Stimulated activated CD4-positive, alpha-beta T cell treated with anti-CD3 and anti-CD28 coated beads, Interleukin-1b, Interleukin-23, amount 100 ng/mL, for 48 hours (primary cell): ENCODE data around the gene ELF3.
"Not testable (repeated sequence)": the region's sequence is repeated elsewhere in the genome, so short reads cannot be mapped to it uniquely, and the experiment has no call there.

ENCODE experiments used
- DNase-seq: peaks from one replicate; pipeline ENCODE4 v3.0.0-alpha.2; 2020

The ELF3 gene

GRCh38 chr1:202036595-202037387 lies 26.4 kb downstream of the ELF3 start:
- DNase-seq = no peak

GRCh38 chr1:202037706-202038296 lies 27.4 kb downstream of the ELF3 start:
- DNase-seq = no peak

- no peak for DNase-seq
These were observed 28.4 kb downstream of the ELF3 start for GRCh38 chr1:202038688-202039346.

- no peak for DNase-seq
These were observed 35.3 kb downstream of the ELF3 start for GRCh38 chr1:202045705-202046104.

- DNase-seq = no peak
These were observed 35.8 kb downstream of the ELF3 start for GRCh38 chr1:202046227-202046626.

GRCh38 chr1:202046748-202047708 lies 36.6 kb downstream of the ELF3 start:
- DNase-seq = no peak

- DNase-seq = no peak
These were observed 37.6 kb downstream of the ELF3 start for GRCh38 chr1:202047977-202048376.

GRCh38 chr1:202049129-202049528 lies 38.7 kb downstream of the ELF3 start:
- no peak for DNase-seq

GRCh38 chr1:202054094-202054493 lies 43.7 kb downstream of the ELF3 start:
- DNase-seq = no peak

GRCh38 chr1:202054673-202055072 lies 44.3 kb downstream of the ELF3 start:
- not testable (repeated sequence) for DNase-seq

GRCh38 chr1:202056644-202057334 lies 46.4 kb downstream of the ELF3 start:
- DNase-seq = no peak

- DNase-seq = not testable (repeated sequence)
These were observed 46.9 kb downstream of the ELF3 start for GRCh38 chr1:202057335-202057704.

- DNase-seq = no peak
These were observed 47.9 kb downstream of the ELF3 start for GRCh38 chr1:202058001-202058908.

GRCh38 chr1:202061055-202061454 lies 50.7 kb downstream of the ELF3 start:
- DNase-seq = no peak

GRCh38 chr1:202061787-202062186 lies 51.4 kb downstream of the ELF3 start:
- not testable (repeated sequence) for DNase-seq

- not testable (repeated sequence) for DNase-seq
These were observed 52.2 kb downstream of the ELF3 start for GRCh38 chr1:202062636-202063035.

- DNase-seq = no peak
These were observed 52.7 kb downstream of the ELF3 start for GRCh38 chr1:202063093-202063492.

GRCh38 chr1:202064889-202065312 lies 54.5 kb downstream of the ELF3 start:
- not testable (repeated sequence) for DNase-seq
